GM19438 (cell line): ENCODE measurements around the gene PLEKHA7.
A peak's percentile ranks its signal among the peaks of the same experiment; 100 is the strongest.
"Not testable (repeated sequence)": the region's sequence is repeated elsewhere in the genome, so short reads cannot be mapped to it uniquely, and the experiment has no call there.

ENCODE experiments used
- ATAC-seq: cut with Tn5 transposase; IDR thresholded peaks from one replicate; pipeline ENCODE4 v1.9.1; 2021; ENCODE audit warnings: low read depth; ENCODE audit not compliant: unreplicated experiment

PLEKHA7 gene

GRCh38 chr11:16918543-16919182, 95.6 kb downstream of the PLEKHA7 start:
- ATAC-seq, result not testable (repeated sequence)

- no peak for ATAC-seq
These were observed 96.3 kb downstream of the PLEKHA7 start for GRCh38 chr11:16917941-16918340.

GRCh38 chr11:16912692-16913111, 101.5 kb downstream of the PLEKHA7 start:
- ATAC-seq, result no peak

GRCh38 chr11:16911658-16912057, 102.6 kb downstream of the PLEKHA7 start:
- ATAC-seq, result no peak

GRCh38 chr11:16911186-16911585, 103.0 kb downstream of the PLEKHA7 start:
- no peak for ATAC-seq

GRCh38 chr11:16909359-16910035, 104.7 kb downstream of the PLEKHA7 start:
- peak; percentile 49 for ATAC-seq

GRCh38 chr11:16905375-16905774, 108.8 kb downstream of the PLEKHA7 start:
- ATAC-seq, result no peak

GRCh38 chr11:16904761-16905160, 109.5 kb downstream of the PLEKHA7 start:
- not testable (repeated sequence) for ATAC-seq

- ATAC-seq, result peak; percentile 71
These were observed 111.3 kb downstream of the PLEKHA7 start for GRCh38 chr11:16902781-16903378.

- peak; percentile 79 for ATAC-seq
These were observed 112.0 kb downstream of the PLEKHA7 start for GRCh38 chr11:16902182-16902581.

GRCh38 chr11:16900491-16900890, 113.7 kb downstream of the PLEKHA7 start:
- no peak for ATAC-seq

- ATAC-seq, result no peak
These were observed 114.4 kb downstream of the PLEKHA7 start for GRCh38 chr11:16899708-16900303.

GRCh38 chr11:16898274-16898985, 115.8 kb downstream of the PLEKHA7 start:
- ATAC-seq, result no peak

- no peak for ATAC-seq
These were observed 116.6 kb downstream of the PLEKHA7 start for GRCh38 chr11:16897470-16898061.

GRCh38 chr11:16896729-16897469, 117.3 kb downstream of the PLEKHA7 start:
- ATAC-seq, result no peak

- no peak for ATAC-seq
These were observed 118.9 kb downstream of the PLEKHA7 start for GRCh38 chr11:16895306-16895705.

GRCh38 chr11:16893456-16894066, 120.7 kb downstream of the PLEKHA7 start:
- no peak for ATAC-seq

- ATAC-seq, result no peak
These were observed 122.2 kb downstream of the PLEKHA7 start for GRCh38 chr11:16891964-16892363.

- no peak for ATAC-seq
These were observed 123.0 kb downstream of the PLEKHA7 start for GRCh38 chr11:16891165-16891564.
